ENCODE measurements around the gene SLC25A21. TPM values are rescaled to one million over a fixed set of nuclear protein-coding genes. Genes with fewer than 3 reads are reported as not detected.

The SLC25A21 gene
- total RNA-seq, 2 donors from 2014 or later: not detected

GRCh38 chr14:36766974-36767373, 405.4 kb downstream of the SLC25A21 start:
- H3K4me3 Mint-ChIP-seq: no peak overlapping the region
- no peak overlapping the region for H3K27ac Mint-ChIP-seq
- no peak for DNase-seq
- no peaks in the 10 kb centered on the region for H3K36me3 Mint-ChIP-seq (ENCODE audit: insufficient read depth in 2 of 2)
- ATAC-seq (replicated peaks in 1 of 2): no peak
- H3K4me1 Mint-ChIP-seq (ENCODE audit: low read depth): no peaks in the 10 kb centered on the region
- peaks cover 0 to 5% of the 10 kb centered on the region in 2 donors for H3K9me3 Mint-ChIP-seq
- no peaks in the 10 kb centered on the region for H3K27me3 Mint-ChIP-seq (ENCODE audit: low read depth)

- Mint-ChIP-seq H3K4me1 (ENCODE audit: low read depth) (no peaks in the 10 kb centered on the region), H3K27me3 (ENCODE audit: low read depth) (no peaks in the 10 kb centered on the region), H3K9me3 (peaks cover 2 to 4% of the 10 kb centered on the region in 2 donors), H3K27ac (no peak overlapping the region), H3K4me3 (no peak overlapping the region), H3K36me3 (ENCODE audit: insufficient read depth in 2 of 2) (no peaks in the 10 kb centered on the region)
- ATAC-seq (replicated peaks in 1 of 2): no peak
- DNase-seq: no peak
Observed at GRCh38 chr14:36757734-36758601, 414.4 kb downstream of the SLC25A21 start.

GRCh38 chr14:36756226-36756625, 416.2 kb downstream of the SLC25A21 start:
- Mint-ChIP-seq H3K9me3 (peaks cover 5 to 11% of the 10 kb centered on the region in 2 donors), H3K36me3 (ENCODE audit: insufficient read depth in 2 of 2) (peaks cover 0 to 3% of the 10 kb centered on the region in 2 donors), H3K4me3 (no peak overlapping the region), H3K27me3 (ENCODE audit: low read depth) (no peaks in the 10 kb centered on the region), H3K4me1 (ENCODE audit: low read depth) (no peaks in the 10 kb centered on the region), H3K27ac (no peak overlapping the region)
- ATAC-seq (replicated peaks in 1 of 2): no peak
- no peak for DNase-seq

- Mint-ChIP-seq H3K4me3 (no peak overlapping the region), H3K27ac (no peak overlapping the region), H3K4me1 (ENCODE audit: low read depth) (no peaks in the 10 kb centered on the region), H3K27me3 (ENCODE audit: low read depth) (no peaks in the 10 kb centered on the region), H3K9me3 (peaks cover 5 to 11% of the 10 kb centered on the region in 2 donors), H3K36me3 (ENCODE audit: insufficient read depth in 2 of 2) (peaks cover 0 to 3% of the 10 kb centered on the region in 2 donors)
- ATAC-seq (replicated peaks in 1 of 2): no peak
- no peak for DNase-seq
Observed at GRCh38 chr14:36755756-36756155, 416.6 kb downstream of the SLC25A21 start.

DNA sequence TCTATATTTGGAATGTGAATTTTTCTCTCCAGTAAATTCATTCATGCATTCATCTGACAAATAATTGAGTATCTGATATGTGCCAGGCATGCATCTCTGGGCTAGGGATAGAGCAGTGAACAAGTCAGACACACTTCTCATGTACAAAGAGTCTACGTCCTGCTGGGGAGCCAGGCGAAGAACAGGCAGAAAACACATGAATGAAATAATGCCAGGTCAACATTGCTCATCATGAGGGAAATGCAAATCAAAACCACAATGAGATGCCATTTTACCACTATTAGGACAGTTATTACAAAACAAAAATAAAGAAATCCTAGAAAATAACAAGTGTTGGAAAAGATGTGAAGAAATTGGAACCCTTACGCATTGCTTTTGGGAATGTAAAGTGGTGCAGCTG, 420.5 kb downstream of the SLC25A21 start:
- Mint-ChIP-seq H3K9me3 (peaks cover 9 to 11% of the 10 kb centered on the region in 2 donors), H3K27me3 (ENCODE audit: low read depth) (no peaks in the 10 kb centered on the region), H3K27ac (no peak overlapping the region), H3K4me3 (no peak overlapping the region), H3K4me1 (ENCODE audit: low read depth) (no peaks in the 10 kb centered on the region), H3K36me3 (ENCODE audit: insufficient read depth in 2 of 2) (peaks cover 0 to 3% of the 10 kb centered on the region in 2 donors)
- no peak for DNase-seq
- ATAC-seq (replicated peaks in 1 of 2): no peak

- DNase-seq (no peak), ATAC-seq (replicated peaks in 1 of 2) (no peak)
- Mint-ChIP-seq H3K27ac (no peak overlapping the region), H3K9me3 (peaks cover 11 to 12% of the 10 kb centered on the region in 2 donors), H3K27me3 (ENCODE audit: low read depth) (no peaks in the 10 kb centered on the region), H3K36me3 (ENCODE audit: insufficient read depth in 2 of 2) (peaks cover 0 to 3% of the 10 kb centered on the region in 2 donors), H3K4me3 (no peak overlapping the region), H3K4me1 (ENCODE audit: low read depth) (no peaks in the 10 kb centered on the region)
Observed at GRCh38 chr14:36751106-36751505, 421.3 kb downstream of the SLC25A21 start.

DNA sequence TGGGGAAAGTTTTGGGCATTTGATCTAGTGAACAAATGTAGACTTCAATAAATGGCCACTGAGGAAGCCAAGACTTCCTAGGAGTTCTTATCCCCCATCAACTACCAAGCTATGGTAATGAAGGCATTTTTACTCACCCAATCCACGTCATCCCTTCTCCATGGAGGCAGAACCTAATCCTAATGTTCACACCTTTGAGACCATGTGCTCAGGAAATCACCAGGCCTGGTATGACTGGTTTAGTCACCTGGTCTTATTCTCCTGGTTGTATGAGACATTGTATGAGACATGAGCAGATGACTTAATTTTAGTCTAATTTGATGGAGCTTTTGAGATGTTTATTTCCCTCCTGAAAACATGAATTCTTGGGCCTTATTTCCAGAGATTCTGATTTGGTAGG, 422.2 kb downstream of the SLC25A21 start:
- H3K27me3 Mint-ChIP-seq (ENCODE audit: low read depth): no peaks in the 10 kb centered on the region
- peaks cover 0 to 3% of the 10 kb centered on the region in 2 donors for H3K36me3 Mint-ChIP-seq (ENCODE audit: insufficient read depth in 2 of 2)
- H3K9me3 Mint-ChIP-seq: peaks cover 11 to 12% of the 10 kb centered on the region in 2 donors
- DNase-seq: no peak
- H3K4me3 Mint-ChIP-seq: no peak overlapping the region
- no peaks in the 10 kb centered on the region for H3K4me1 Mint-ChIP-seq (ENCODE audit: low read depth)
- no peak for ATAC-seq (replicated peaks in 1 of 2)
- H3K27ac Mint-ChIP-seq: no peak overlapping the region

DNA sequence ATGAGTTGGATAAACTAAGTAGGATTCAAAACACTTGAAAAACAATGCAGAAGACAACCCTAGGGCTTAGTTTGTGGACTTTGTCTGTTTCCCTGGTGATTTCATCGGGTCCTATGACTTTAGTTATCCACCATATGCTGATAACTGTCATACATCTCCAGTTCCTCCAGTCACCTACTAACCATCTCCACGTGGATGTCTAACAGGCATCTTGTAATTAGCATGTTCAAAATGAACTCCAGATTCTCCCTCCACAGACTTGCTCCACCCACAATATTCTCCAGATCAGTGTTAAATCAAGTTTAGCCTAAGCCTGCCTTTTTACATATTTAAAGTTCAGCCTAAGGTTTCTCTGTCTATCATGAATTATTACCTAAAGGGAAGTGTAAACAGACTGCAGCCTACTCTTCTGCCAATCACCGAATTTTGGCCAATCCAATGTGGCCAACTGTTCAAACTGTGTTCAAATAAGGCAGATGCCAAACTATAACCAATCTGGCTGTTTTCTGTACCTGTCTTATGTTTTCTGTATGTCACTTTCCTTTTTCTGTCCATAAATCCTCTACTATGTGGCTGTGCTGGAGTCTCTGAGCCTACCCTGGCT, 423.7 kb downstream of the SLC25A21 start:
- H3K9me3 Mint-ChIP-seq: peaks cover 12 to 13% of the 10 kb centered on the region in 2 donors
- no peaks in the 10 kb centered on the region for H3K27me3 Mint-ChIP-seq (ENCODE audit: low read depth)
- ATAC-seq (replicated peaks in 1 of 2): no peak
- DNase-seq: no peak
- no peaks in the 10 kb centered on the region for H3K4me1 Mint-ChIP-seq (ENCODE audit: low read depth)
- peaks cover 0 to 3% of the 10 kb centered on the region in 2 donors for H3K36me3 Mint-ChIP-seq (ENCODE audit: insufficient read depth in 2 of 2)
- H3K27ac Mint-ChIP-seq: no peak overlapping the region
- H3K4me3 Mint-ChIP-seq: no peak overlapping the region

DNA sequence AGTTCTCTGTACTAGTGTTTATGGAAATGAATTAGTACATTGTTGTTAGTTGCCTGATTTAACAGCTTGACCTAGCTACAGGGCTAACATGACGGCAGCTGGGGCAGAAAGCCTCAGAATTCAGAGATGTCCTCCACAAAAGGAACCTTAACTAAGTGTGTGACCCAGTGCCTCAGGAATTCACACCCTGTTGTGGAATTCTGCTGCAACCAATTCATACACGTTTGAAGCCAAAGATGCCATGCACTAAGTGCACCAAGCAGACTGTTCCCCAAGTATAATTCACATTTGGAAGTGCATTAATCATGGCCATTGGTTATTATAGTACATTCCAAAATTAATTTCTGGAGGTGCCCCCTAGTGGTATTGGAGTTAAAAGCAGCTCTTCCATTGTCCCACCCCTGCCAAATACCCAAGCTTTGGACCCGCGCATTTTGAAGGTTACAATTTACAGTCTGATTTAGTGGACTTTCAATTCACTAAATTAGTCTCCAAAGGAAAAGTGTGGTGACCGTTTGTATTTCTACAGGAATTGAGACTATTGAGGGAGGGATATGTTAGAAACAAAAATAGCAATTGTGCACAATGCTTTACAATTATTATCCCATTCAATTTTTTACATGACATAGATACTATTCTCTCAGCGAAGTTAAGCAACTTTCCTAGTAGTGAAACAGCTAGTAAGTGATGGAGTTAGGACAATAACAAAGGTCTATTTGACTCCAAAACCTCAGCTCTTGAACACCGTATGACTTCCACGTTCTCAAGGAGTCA, 424.8 kb downstream of the SLC25A21 start:
- H3K4me1 Mint-ChIP-seq (ENCODE audit: low read depth): no peaks in the 10 kb centered on the region
- H3K27me3 Mint-ChIP-seq (ENCODE audit: low read depth): no peaks in the 10 kb centered on the region
- peaks cover 7 to 11% of the 10 kb centered on the region in 2 donors for H3K9me3 Mint-ChIP-seq
- no peak for DNase-seq
- no peak overlapping the region for H3K4me3 Mint-ChIP-seq
- H3K36me3 Mint-ChIP-seq (ENCODE audit: insufficient read depth in 2 of 2): no peaks in the 10 kb centered on the region
- no peak for ATAC-seq (replicated peaks in 1 of 2)
- no peak overlapping the region for H3K27ac Mint-ChIP-seq

GRCh38 chr14:36746872-36747271, 425.5 kb downstream of the SLC25A21 start:
- ATAC-seq (replicated peaks in 1 of 2) (no peak), DNase-seq (no peak)
- H3K27me3 Mint-ChIP-seq (ENCODE audit: low read depth): no peaks in the 10 kb centered on the region
- H3K4me3 Mint-ChIP-seq: no peak overlapping the region
- H3K27ac Mint-ChIP-seq: no peak overlapping the region
- peaks cover 8 to 12% of the 10 kb centered on the region in 2 donors for H3K9me3 Mint-ChIP-seq
- H3K36me3 Mint-ChIP-seq (ENCODE audit: insufficient read depth in 2 of 2): no peaks in the 10 kb centered on the region
- H3K4me1 Mint-ChIP-seq (ENCODE audit: low read depth): no peaks in the 10 kb centered on the region

DNA sequence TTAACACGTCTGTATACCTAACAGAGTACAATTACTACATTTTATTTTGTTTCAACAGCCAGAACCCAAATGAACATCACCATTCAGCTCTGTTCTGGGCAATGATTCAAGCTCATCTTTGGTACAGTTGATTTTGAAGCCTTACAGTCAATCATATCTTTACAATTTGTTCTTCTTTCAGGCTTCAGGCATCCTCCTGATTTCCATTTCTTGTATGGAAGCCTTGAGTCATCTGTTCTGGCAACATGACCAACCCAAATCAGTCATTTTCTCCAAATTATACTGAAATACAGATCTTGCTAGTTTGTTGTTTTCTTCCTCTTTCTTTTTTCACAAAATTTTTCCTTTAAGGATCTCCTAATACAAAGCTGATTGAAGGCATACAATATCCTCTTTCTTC, 430.5 kb downstream of the SLC25A21 start:
- no peak for DNase-seq
- no peaks in the 10 kb centered on the region for H3K36me3 Mint-ChIP-seq (ENCODE audit: insufficient read depth in 2 of 2)
- no peak overlapping the region for H3K4me3 Mint-ChIP-seq
- no peaks in the 10 kb centered on the region for H3K4me1 Mint-ChIP-seq (ENCODE audit: low read depth)
- H3K27ac Mint-ChIP-seq: no peak overlapping the region
- no peaks in the 10 kb centered on the region for H3K27me3 Mint-ChIP-seq (ENCODE audit: low read depth)
- ATAC-seq (replicated peaks in 1 of 2): no peak
- peaks cover 8 to 9% of the 10 kb centered on the region in 2 donors for H3K9me3 Mint-ChIP-seq

DNA sequence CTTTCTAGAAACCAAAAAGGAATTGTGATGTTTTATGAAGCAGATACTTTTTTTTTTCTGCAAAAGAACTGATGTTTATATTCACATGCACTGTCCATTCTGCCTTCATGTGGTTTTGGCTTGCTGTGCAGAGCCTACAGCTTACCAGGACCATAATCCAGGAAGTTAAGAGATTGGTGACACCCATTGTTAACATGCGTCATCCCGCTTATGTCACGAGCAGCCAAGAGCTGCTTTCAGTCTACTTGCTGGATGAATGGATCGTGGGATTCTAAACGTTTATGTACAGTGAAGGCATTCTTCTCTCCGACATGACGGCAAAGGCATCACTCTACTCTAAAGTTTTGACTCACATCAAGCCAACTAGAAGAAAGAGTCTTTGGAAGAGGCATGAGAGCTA, 434.1 kb downstream of the SLC25A21 start:
- Mint-ChIP-seq H3K4me3 (no peak overlapping the region), H3K36me3 (ENCODE audit: insufficient read depth in 2 of 2) (no peaks in the 10 kb centered on the region), H3K27me3 (ENCODE audit: low read depth) (no peaks in the 10 kb centered on the region), H3K9me3 (peaks cover 2 to 5% of the 10 kb centered on the region in 2 donors), H3K4me1 (ENCODE audit: low read depth) (no peaks in the 10 kb centered on the region), H3K27ac (no peak overlapping the region)
- DNase-seq (no peak), ATAC-seq (replicated peaks in 1 of 2) (no peak)

DNA sequence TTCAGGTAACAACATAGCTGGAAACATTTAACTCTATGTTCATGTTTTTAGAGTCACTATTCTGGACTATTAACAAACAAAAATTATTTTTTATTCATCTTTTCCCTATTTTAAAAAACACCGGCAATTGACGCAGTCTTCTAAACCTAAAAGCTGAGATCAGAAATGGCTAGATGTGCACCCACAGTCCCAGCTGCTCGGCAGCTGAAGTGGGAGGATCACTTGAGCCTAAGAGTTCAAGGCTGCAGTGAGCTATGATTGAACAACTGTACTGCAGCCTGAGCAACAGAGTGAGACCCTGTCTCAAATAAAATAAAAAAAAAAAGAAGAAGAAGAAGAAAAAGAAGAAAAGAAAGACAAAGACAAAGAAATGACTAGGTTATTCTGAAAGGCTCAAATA, 446.3 kb downstream of the SLC25A21 start:
- Mint-ChIP-seq H3K27ac (no peak overlapping the region), H3K4me3 (no peak overlapping the region), H3K9me3 (no peaks in the 10 kb centered on the region), H3K27me3 (ENCODE audit: low read depth) (no peaks in the 10 kb centered on the region), H3K36me3 (ENCODE audit: insufficient read depth in 2 of 2) (no peaks in the 10 kb centered on the region), H3K4me1 (ENCODE audit: low read depth) (no peaks in the 10 kb centered on the region)
- no peak for DNase-seq
- ATAC-seq (replicated peaks in 1 of 2): no peak
